Fibroblast of lung (primary cell): Measurements from ENCODE around the gene NOB1.

Experiments
- EZH2 ChIP-seq: IDR thresholded peaks from 2 replicates; pipeline ENCODE4 v1.5.1; 2012; ENCODE audit warnings: low read length, control low read depth, mild to moderate bottlenecking; ENCODE audit errors: missing control alignments
- TF ChIP-seq, protein P1 (sequence below), 2 donors: IDR thresholded peaks in 1 of 2; conservative IDR thresholded peaks in 1 of 2; 1 replicate in 1 of 2; 2 replicates in 1 of 2; pipeline ENCODE4 v1.5.1; 2011 to 2012; ENCODE audit warnings: low read length in 2 of 2, control low read depth in 1 of 2, inconsistent platforms in 1 of 2, low read depth in 1 of 2, mild to moderate bottlenecking in 1 of 2

DNA sequence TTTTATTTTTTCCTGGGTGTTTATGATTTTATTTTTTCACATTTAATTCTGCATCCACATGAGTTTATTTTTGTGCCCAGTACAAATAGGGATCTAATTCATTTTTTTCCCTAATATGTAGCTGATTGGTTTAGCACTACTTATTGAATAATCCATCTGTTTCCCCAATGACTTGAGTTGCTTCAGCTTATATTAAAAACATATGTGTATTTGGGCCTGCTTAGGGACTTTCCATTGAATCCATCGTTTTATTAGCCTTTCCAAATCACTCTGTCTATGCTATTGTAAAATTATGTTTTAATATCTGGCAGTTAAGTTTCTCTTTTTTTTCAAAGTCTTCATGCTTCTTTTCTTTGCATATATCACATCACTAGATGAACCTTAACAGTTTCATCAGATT is 49.6 kb upstream of the NOB1 start:
- TF ChIP-seq, protein P1, sequence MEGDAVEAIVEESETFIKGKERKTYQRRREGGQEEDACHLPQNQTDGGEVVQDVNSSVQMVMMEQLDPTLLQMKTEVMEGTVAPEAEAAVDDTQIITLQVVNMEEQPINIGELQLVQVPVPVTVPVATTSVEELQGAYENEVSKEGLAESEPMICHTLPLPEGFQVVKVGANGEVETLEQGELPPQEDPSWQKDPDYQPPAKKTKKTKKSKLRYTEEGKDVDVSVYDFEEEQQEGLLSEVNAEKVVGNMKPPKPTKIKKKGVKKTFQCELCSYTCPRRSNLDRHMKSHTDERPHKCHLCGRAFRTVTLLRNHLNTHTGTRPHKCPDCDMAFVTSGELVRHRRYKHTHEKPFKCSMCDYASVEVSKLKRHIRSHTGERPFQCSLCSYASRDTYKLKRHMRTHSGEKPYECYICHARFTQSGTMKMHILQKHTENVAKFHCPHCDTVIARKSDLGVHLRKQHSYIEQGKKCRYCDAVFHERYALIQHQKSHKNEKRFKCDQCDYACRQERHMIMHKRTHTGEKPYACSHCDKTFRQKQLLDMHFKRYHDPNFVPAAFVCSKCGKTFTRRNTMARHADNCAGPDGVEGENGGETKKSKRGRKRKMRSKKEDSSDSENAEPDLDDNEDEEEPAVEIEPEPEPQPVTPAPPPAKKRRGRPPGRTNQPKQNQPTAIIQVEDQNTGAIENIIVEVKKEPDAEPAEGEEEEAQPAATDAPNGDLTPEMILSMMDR (conservative IDR thresholded peaks at IDR 0.05 in 1 of 2, IDR thresholded peaks at IDR 0.05 in 1 of 2; ENCODE audit: low read depth in 1 of 2, low read length in 2 of 2) = no peak
- TF ChIP-seq EZH2 = no peak
